Omental fat pad (tissue), 4 donors: ENCODE measurements around the gene PPARA. TPM values are rescaled to one million over a fixed set of nuclear protein-coding genes. Genes with fewer than 3 reads are reported as not detected.

ENCODE experiments used
- ATAC-seq: fragments of 150-250 bp; one replicate; pipeline ENCODE4 v1.9.1; 2016; ENCODE audit warnings: mild to moderate bottlenecking, moderate library complexity; ENCODE audit not compliant: low FRiP score
- DNase-seq: peaks from one replicate; pipeline ENCODE4 v3.0.0-alpha.2; 2019; ENCODE audit warnings: low spot score
- CTCF ChIP-seq, 3 donors: fragments of 450-650 bp; IDR thresholded peaks; one replicate each; pipeline ENCODE4 v1.5.1; 2016 to 2017; ENCODE audit warnings: antibody characterized with exemption in 3 of 3, mild to moderate bottlenecking in 3 of 3, moderate library complexity in 2 of 3
- total RNA-seq, 4 donors: library from RNA; depleted of rRNA; stranded (reverse); fragments of >200 nt; gene quantifications; one replicate each; pipeline ENCODE4 v1.1.0, GENCODE V29; 2016

PPARA gene
- total RNA-seq, 4 donors from 2014 or later = 20.7 to 35.5 (median 30.4) TPM

GRCh38 chr22:46146329-46146728 lies 4.0 kb upstream of the PPARA start:
- DNase-seq = no peak
- no peak for ATAC-seq

GRCh38 chr22:46147061-46147460 lies 3.3 kb upstream of the PPARA start:
- TF ChIP-seq CTCF (IDR thresholded peaks at IDR 0.05) = no peak
- DNase-seq (no peak), ATAC-seq (no peak)

More at GRCh38 chr22:46146329-46146728, 4.0 kb upstream of the PPARA start:
- no peak for TF ChIP-seq CTCF (IDR thresholded peaks at IDR 0.05)

- DNase-seq = no peak
- no peak for ATAC-seq
- TF ChIP-seq CTCF (IDR thresholded peaks at IDR 0.05) = no peak
These were observed 2.7 kb upstream of the PPARA start for GRCh38 chr22:46147471-46148267.

- no peak for ATAC-seq
- no peak for TF ChIP-seq CTCF (IDR thresholded peaks at IDR 0.05)
- no peak for DNase-seq
These were observed 2.0 kb upstream of the PPARA start for GRCh38 chr22:46148336-46148735.

- TF ChIP-seq CTCF (IDR thresholded peaks at IDR 0.05) = no peak
- ATAC-seq (no peak), DNase-seq (no peak)
These were observed 1.4 kb upstream of the PPARA start for GRCh38 chr22:46148816-46149511.

- peak; percentile 17 for ATAC-seq
- DNase-seq = no peak
- TF ChIP-seq CTCF (IDR thresholded peaks at IDR 0.05) = no peak
These were observed 753 bp upstream of the PPARA start for GRCh38 chr22:46149512-46150033.
